Skeletal muscle satellite cell (primary cell): ENCODE measurements around the gene ZNHIT2. TPM values are rescaled to one million over a fixed set of nuclear protein-coding genes. Genes with fewer than 3 reads are reported as not detected.

Experiments used
- H3K27me3 ChIP-seq: 2 replicates; pipeline ENCODE4 v1.7.0; 2013; ENCODE audit warnings: low read length; ENCODE audit not compliant: control insufficient read depth, insufficient read depth
- H3K36me3 ChIP-seq: 2 replicates; pipeline ENCODE4 v1.7.0; 2013; ENCODE audit warnings: mild to moderate bottlenecking, control low read depth, low read length; ENCODE audit not compliant: insufficient read depth
- H3K4me1 ChIP-seq: 2 replicates; pipeline ENCODE4 v1.7.0; 2013; ENCODE audit warnings: low read length; ENCODE audit not compliant: control insufficient read depth, insufficient read depth
- H3K4me2 ChIP-seq: 2 replicates; pipeline ENCODE4 v1.7.0; 2013; ENCODE audit warnings: mild to moderate bottlenecking, low read length
- H3K4me3 ChIP-seq: 2 replicates; pipeline ENCODE4 v1.7.0; 2013; ENCODE audit warnings: low read length
- H3K9ac ChIP-seq: 2 replicates; pipeline ENCODE4 v1.7.0; 2013; ENCODE audit warnings: mild to moderate bottlenecking, low read depth, low read length, moderate library complexity
- H3K9me3 ChIP-seq: replicated peaks from 2 replicates; pipeline ENCODE4 v1.7.0; 2013; ENCODE audit warnings: mild to moderate bottlenecking, control low read depth, low read length
- total RNA-seq: library from RNA; depleted of rRNA; stranded (reverse); fragments of >200 nt; gene quantifications from 2 replicates; pipeline ENCODE4 v1.2.3, GENCODE V29; 2012; rRNA removed

The ZNHIT2 gene
- total RNA-seq = 17.7 and 18.3 TPM in 2 replicates

DNA sequence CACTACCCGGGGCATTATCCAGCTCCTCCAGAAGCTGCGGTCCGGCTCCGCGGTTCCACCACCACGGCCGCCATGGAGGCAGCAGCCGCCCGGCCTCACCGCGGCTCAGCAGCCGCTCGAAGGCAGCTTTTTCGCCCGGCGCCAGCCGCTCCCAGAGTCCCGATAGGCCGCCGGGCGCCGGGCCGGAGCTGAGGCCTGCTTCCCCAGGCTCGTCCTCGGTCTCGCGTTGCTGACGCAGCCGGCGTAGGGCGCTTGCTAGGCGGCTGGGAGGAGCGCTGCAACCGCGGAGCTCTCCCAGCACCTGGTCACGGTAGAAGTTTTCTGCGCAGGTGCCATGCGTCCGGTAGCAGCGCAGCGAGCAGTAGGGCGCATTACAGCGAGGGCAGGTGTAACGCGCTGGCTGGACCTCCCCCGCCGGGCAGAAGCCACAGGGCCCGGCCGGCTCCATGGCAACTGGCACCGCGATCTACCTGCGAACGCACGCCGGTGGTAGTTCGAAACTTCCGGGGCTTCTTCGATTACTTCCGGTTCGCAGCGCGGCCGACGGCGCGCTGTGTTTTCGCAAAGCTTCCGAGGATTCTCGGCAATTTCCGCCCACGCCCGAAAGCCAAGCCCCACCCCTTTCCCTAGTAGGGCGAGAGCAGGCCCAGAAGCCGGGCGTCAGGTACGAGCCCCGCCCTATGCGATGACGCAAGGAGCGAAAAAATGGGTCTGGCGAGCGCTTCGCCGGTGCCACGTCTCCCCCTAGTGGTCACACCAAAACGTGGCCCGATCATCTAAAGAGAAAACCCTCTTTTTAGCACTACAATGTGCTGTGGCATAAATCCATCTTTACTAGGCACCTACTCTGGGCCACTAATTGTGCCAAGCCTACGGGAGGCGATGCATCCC, at the start of gene ZNHIT2:
ZNHIT2 (minus strand) TSS at position 496 of the 891 bp plus-strand sequence; CDS start at position 448, 48 bp downstream.
- Histone ChIP-seq H3K4me1 (peaks cover 28% of the 10 kb centered on the region), H3K9me3 (no peaks in the 10 kb centered on the region), H3K36me3 (peaks cover 42% of the 10 kb centered on the region), H3K4me2 (peak within 1 kb of the TSS; percentile 86), H3K4me3 (peak within 1 kb of the TSS; percentile 84), H3K9ac (peak within 1 kb of the TSS; percentile 93), H3K27me3 (no peaks in the 10 kb centered on the region)

DNA sequence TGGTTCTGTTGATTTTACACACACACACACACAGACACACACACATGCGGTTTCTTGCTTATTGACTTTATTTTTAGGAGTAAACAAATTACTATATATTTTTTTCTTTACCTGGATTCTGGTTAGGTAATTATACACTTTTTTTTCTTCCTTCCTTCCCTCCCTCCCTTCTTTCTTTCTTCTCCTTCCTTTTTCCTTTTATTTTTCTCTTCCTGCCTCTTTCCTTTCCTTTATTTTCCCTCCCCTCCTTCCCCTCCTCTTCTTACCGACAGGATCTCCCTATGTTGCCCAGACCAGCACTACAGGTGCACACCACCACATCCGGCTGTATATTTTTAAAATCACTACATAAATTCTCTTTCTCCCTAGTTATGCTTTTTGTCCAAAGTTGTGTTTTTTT, 49.4 kb upstream of the ZNHIT2 start:
- H3K4me3 ChIP-seq = no peak overlapping the region
- no peaks in the 10 kb centered on the region for H3K9me3 ChIP-seq
- H3K4me1 ChIP-seq = peaks cover 8% of the 10 kb centered on the region
- H3K36me3 ChIP-seq = no peaks in the 10 kb centered on the region
- H3K27me3 ChIP-seq = no peaks in the 10 kb centered on the region
- no peak overlapping the region for H3K9ac ChIP-seq
- no peak overlapping the region for H3K4me2 ChIP-seq

DNA sequence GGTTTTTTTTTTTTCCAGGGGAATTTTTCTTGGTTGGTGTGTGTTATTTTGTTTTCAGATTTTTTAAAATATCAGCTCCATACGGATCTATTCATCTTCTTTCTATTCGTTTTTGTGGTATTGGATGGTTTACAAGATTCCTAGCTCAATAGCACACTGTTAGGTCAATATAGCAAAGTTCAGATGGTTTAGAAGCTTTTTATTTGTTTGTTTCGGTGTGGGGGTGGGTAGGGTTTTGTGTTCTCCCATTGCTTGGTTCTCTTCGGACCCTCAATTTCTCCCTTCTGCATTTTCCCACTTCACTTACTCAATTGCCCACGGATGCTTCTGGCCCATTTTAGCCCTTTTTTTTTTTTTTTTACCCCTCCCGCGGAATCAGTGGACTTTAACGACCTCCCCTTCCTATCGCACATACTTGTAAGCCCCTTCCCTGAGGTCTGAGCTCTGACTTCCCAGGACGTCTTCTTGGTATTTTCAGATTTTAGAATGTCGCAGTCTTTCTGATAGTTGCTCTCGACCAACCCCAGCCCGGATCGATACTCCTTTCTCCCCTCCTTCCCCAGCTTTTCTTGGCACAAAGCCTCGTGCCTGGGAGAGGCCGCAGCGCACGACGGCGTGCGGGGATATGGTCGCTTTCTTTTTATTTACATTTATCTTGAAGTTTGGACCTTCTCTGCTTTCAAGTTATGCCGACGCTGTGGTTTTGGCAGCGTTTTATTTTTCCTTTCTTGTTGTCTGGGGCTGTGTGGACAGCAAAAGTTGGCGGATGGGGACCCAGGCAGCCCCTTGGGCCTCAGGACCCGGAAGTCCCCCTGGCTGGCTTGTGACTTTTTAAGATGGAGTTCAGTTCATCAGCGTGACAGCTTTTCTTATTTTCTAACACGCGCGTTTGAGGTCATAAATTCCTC, 48.2 kb upstream of the ZNHIT2 start:
- peaks cover 8% of the 10 kb centered on the region for H3K4me1 ChIP-seq
- H3K27me3 ChIP-seq = peaks cover 2% of the 10 kb centered on the region
- H3K9ac ChIP-seq = no peak overlapping the region
- H3K4me3 ChIP-seq = peak overlapping the region; percentile 3
- H3K36me3 ChIP-seq = no peaks in the 10 kb centered on the region
- no peaks in the 10 kb centered on the region for H3K9me3 ChIP-seq
- H3K4me2 ChIP-seq = peak overlapping the region; percentile 22

DNA sequence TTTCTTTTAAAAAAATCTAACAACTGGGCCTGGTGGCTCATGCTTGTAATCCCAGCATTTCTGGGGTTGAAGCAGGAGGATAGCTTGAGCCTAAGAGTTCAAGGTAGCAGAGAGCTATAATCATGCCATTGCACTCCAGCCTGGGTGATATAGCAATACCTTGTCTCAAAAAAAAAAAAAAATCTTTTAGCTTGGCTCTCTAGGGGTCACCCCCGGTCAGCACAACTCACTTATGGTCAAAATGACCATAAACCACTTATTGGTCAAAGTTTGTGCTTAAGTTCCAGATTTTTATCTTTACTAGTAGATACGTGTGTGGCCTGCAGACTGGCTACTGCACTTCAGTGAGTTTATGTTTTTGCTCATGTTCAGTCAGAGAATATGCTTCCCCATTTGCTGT, 46.2 kb upstream of the ZNHIT2 start:
- no peaks in the 10 kb centered on the region for H3K36me3 ChIP-seq
- no peaks in the 10 kb centered on the region for H3K4me1 ChIP-seq
- peaks cover 3% of the 10 kb centered on the region for H3K27me3 ChIP-seq
- no peaks in the 10 kb centered on the region for H3K9me3 ChIP-seq
- no peak overlapping the region for H3K4me3 ChIP-seq
- no peak overlapping the region for H3K9ac ChIP-seq
- H3K4me2 ChIP-seq = no peak overlapping the region

DNA sequence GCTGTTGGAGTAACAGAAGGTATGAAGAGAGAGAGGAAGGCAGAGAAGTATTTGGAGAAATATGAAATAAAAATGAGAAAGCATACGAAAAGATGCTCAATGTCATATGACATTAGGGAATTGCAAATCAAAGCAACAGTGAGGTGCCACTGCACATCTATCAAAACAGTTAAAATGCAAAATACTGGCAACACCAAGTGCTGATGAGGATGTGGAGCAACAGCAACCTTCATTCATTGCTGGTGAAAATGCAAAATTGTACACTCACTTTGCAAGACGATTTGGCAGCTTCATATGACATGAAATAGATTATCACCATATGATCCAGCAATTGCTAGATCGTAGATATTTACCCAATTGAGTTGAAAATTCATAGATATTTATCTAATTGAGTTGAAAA, 43.1 kb upstream of the ZNHIT2 start:
- Histone ChIP-seq H3K9me3 (no peaks in the 10 kb centered on the region), H3K4me2 (no peak overlapping the region), H3K27me3 (peaks cover 3% of the 10 kb centered on the region), H3K36me3 (no peaks in the 10 kb centered on the region), H3K9ac (no peak overlapping the region), H3K4me1 (no peaks in the 10 kb centered on the region), H3K4me3 (no peak overlapping the region)

DNA sequence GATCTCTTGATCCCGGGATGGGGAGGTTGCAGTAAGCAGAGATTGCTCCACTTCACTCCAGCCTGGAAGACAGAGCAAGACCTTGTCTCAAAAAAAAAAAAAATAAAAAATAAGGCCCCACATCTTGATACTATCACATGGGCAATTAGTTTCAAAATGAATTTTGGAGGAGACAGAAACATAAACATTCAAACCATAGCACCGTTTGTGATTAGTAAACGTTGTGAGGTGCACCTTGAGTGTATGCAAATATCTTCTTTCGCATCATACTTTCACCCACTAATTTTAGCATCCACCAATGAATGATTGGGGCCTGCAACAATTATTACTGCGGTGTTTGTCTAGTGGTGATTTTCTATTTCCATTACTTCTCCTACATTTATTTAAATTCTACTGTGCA, 41.5 kb upstream of the ZNHIT2 start:
- Histone ChIP-seq H3K9ac (no peak overlapping the region), H3K27me3 (peaks cover 3% of the 10 kb centered on the region), H3K9me3 (no peaks in the 10 kb centered on the region), H3K4me1 (no peaks in the 10 kb centered on the region), H3K36me3 (no peaks in the 10 kb centered on the region), H3K4me3 (no peak overlapping the region), H3K4me2 (no peak overlapping the region)

DNA sequence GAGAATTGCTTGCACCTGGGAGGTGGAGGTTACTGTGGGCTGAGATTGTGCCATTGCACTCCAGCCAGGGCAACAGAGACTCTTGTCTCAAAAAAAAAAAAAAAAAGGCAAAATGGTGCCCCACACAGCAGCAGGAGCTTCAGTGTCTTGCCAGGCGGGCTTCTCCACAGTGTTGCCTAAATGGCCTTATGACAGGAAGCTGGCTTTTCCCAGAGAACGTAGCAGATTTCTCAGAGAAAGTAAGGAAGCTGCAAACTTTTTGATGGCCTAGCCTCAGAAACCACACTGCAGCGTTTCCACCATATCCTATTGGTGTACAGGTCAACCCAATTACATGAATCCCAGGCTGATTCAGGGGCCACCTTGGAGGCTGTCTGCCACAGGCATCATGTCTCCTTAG, 39.8 kb upstream of the ZNHIT2 start:
- H3K4me3 ChIP-seq = no peak overlapping the region
- H3K9me3 ChIP-seq = no peaks in the 10 kb centered on the region
- no peaks in the 10 kb centered on the region for H3K4me1 ChIP-seq

DNA sequence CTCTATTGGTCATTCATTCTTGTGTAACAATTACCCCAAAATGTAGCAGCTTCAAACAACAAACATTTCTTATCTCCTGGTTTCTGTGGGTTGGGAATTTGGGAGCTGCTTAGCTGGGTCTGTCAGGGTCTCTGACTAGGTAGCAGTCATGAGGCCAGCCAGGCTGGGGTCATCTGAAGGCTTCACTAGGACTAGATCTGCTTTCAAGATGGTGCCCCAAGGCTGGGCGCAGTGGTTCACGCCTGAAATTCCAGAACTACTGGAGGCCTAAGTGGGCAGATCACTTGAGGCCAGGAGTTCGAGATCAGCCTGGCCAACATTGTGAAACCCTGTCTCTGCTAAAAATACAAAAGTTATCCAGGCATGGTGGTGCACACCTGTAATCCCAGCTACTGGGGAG, 39.4 kb upstream of the ZNHIT2 start:
- H3K4me1 ChIP-seq = no peaks in the 10 kb centered on the region
- H3K27me3 ChIP-seq = peaks cover 10% of the 10 kb centered on the region

More for the DNA sequence above, 39.8 kb upstream of the ZNHIT2 start:
- Histone ChIP-seq H3K9ac (no peak overlapping the region), H3K36me3 (no peaks in the 10 kb centered on the region), H3K4me2 (no peak overlapping the region), H3K27me3 (peaks cover 7% of the 10 kb centered on the region)

DNA sequence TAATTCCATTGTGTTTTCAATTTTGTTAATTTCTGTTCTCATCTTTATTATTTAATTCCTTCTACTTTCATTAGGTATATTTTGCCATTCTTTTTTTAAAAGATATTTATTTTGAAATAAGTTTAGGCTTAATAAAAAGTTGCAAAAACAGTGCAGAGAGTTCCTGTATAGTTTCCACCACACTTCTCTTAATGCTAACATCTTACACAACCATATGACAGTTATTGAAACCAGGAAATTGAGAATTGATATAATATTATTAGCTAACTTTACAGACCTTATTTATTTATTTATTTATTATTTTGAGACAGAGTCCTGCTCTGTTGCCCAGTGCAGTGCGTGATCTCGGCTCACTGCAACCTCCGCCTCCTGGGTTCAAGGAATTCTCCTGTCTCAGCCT, 38.8 kb upstream of the ZNHIT2 start:
- H3K36me3 ChIP-seq = no peaks in the 10 kb centered on the region
- no peak overlapping the region for H3K4me2 ChIP-seq
- H3K9ac ChIP-seq = no peak overlapping the region
- H3K9me3 ChIP-seq = no peaks in the 10 kb centered on the region
- H3K4me1 ChIP-seq = no peaks in the 10 kb centered on the region
- H3K27me3 ChIP-seq = peaks cover 10% of the 10 kb centered on the region
- H3K4me3 ChIP-seq = no peak overlapping the region

More for the DNA sequence above, 39.4 kb upstream of the ZNHIT2 start:
- Histone ChIP-seq H3K9me3 (no peaks in the 10 kb centered on the region), H3K4me2 (no peak overlapping the region), H3K36me3 (no peaks in the 10 kb centered on the region), H3K9ac (no peak overlapping the region), H3K4me3 (no peak overlapping the region)

DNA sequence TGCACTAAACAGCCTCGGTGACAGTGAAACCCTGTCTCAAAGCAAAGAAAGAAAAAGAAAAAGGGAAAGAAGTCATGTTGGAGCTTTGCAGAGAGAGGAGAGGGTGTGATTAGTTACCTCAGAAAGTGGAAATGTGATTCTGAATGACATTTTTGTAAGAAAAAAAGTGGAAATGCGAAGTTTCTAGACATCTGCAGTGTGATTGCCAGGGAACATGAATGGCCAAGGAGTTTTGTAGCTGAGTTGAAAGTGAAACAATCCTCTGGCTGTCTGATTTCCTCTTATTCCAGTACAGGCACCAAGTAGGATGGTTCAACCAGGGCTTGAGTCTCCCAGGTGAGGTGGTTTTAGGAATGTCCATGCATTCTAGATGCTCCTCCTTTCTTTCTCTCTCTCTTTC, 34.6 kb upstream of the ZNHIT2 start:
- Histone ChIP-seq H3K36me3 (no peaks in the 10 kb centered on the region), H3K9me3 (no peaks in the 10 kb centered on the region), H3K27me3 (peaks cover 7% of the 10 kb centered on the region), H3K9ac (no peak overlapping the region), H3K4me2 (no peak overlapping the region), H3K4me3 (no peak overlapping the region), H3K4me1 (peaks cover 17% of the 10 kb centered on the region)

DNA sequence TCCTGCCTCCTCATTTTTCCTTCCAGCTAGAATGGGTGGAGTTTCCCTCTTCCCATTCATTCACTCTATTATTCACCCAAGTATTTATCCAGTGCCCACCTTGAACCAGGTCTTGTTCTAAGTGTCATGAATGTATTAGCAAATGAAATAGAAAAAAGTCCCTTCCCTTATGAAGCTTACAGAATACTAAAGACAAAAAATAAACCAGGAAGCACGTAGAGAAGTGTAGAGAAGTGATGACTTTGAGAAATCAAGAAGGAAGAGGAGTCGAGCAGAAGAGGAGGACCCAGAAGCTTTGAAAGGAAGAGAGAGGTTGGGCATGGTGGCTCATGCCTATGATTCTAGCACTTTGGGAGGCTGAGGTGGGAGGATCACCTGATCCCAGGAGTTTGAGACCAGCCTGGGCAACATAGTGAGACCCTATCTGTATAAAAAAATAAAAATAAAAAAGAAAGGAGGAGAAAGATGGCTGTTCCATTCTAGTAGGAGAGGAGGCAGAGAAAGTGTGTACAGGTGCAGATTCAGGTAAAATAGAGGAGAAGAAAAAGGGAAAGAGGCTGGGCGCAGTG, 33.9 kb upstream of the ZNHIT2 start:
- Histone ChIP-seq H3K9ac (no peak overlapping the region), H3K4me1 (peaks cover 17% of the 10 kb centered on the region), H3K36me3 (no peaks in the 10 kb centered on the region), H3K4me2 (no peak overlapping the region), H3K27me3 (peaks cover 7% of the 10 kb centered on the region), H3K9me3 (no peaks in the 10 kb centered on the region), H3K4me3 (no peak overlapping the region)
